ENCODE measurements around the gene LARP4B. TPM values are rescaled to one million over a fixed set of nuclear protein-coding genes. Genes with fewer than 3 reads are reported as not detected.

Gene LARP4B
- total RNA-seq, 4 donors from 2014 or later, result 68.6 to 113 (median 87.4) TPM

DNA sequence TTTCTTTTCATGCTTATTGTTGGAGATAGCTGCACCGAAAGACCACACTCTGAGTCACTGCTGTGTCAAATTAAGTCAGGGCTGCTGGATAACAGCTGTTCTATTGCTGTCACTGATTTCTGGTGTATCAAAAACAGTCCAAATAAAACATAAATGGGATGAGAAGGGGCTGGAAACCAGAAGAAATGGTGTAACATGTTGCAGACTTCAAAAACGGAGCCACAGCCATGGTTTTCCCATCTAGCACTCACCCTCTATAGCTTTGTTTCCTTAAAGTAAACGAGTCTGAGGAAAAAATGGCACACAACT lies 138.8 kb downstream of the LARP4B start:
- 68 to 70% methylated on average over 3 of the region's 3 CpGs for WGBS, 2 donors
- no peak for DNase-seq
- no peaks in the 10 kb centered on the region for H3K36me3 ChIP-seq
- TF ChIP-seq, protein P1, sequence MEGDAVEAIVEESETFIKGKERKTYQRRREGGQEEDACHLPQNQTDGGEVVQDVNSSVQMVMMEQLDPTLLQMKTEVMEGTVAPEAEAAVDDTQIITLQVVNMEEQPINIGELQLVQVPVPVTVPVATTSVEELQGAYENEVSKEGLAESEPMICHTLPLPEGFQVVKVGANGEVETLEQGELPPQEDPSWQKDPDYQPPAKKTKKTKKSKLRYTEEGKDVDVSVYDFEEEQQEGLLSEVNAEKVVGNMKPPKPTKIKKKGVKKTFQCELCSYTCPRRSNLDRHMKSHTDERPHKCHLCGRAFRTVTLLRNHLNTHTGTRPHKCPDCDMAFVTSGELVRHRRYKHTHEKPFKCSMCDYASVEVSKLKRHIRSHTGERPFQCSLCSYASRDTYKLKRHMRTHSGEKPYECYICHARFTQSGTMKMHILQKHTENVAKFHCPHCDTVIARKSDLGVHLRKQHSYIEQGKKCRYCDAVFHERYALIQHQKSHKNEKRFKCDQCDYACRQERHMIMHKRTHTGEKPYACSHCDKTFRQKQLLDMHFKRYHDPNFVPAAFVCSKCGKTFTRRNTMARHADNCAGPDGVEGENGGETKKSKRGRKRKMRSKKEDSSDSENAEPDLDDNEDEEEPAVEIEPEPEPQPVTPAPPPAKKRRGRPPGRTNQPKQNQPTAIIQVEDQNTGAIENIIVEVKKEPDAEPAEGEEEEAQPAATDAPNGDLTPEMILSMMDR (IDR thresholded peaks at IDR 0.05), result no peak
- TF ChIP-seq POLR2A (IDR thresholded peaks at IDR 0.05), result no peak
- intact Hi-C loops (cut with DNase I), result no loop called here
- H3K4me1 ChIP-seq, result peaks cover 6 to 13% of the 10 kb centered on the region in 2 donors
- no peak overlapping the region for H3K4me3 ChIP-seq (replicated peaks in 1 of 3)
- H3K9me3 ChIP-seq, result no peaks in the 10 kb centered on the region
- no peaks in the 10 kb centered on the region for H3K27me3 ChIP-seq
- no peak overlapping the region for H3K27ac ChIP-seq

DNA sequence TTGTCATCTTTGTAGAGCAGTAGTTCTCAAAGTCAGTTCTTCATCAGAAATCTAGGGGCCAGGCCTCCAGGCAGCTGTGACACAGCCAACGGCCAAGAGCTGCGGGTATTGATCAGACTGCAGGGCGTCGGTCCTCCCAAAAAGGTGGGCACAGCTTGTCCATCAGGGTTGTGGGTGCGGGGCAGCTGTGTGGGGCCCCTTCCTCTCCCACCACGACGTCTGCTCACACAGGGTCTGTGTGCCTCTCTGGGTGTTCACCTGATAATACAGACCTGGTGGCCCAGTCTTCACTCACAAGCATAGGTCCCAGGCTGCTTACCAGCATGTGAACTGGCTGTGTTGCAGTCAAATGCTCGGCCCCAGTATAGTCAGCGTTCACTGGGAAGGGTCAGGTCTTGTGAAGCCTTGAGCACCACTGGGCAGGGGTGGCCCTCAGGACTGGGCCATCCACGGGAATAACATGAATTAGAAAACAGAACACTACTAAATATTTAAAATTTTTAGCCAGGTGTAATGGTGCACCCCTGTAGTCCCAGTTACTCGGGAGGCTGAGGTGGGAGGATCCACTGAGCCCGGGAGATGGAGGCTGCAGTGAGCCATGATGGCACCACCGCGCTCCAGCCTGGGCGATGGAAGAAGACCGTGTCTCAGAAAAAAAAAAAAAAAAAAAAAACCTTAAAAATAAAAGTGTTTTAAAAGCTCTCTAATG lies 139.3 kb downstream of the LARP4B start:
- Histone ChIP-seq H3K27me3 (no peaks in the 10 kb centered on the region), H3K36me3 (no peaks in the 10 kb centered on the region), H3K4me1 (peaks cover 6 to 13% of the 10 kb centered on the region in 2 donors), H3K4me3 (replicated peaks in 1 of 3) (no peak overlapping the region), H3K27ac (no peak overlapping the region), H3K9me3 (no peaks in the 10 kb centered on the region)
- TF ChIP-seq, protein P1 (IDR thresholded peaks at IDR 0.05), result no peak
- TF ChIP-seq POLR2A (IDR thresholded peaks at IDR 0.05), result no peak
- intact Hi-C loops (cut with DNase I), result no loop called here
- no peak for DNase-seq
- WGBS, 2 donors, result 89 to 90% methylated on average over 14 of the region's 16 CpGs

DNA sequence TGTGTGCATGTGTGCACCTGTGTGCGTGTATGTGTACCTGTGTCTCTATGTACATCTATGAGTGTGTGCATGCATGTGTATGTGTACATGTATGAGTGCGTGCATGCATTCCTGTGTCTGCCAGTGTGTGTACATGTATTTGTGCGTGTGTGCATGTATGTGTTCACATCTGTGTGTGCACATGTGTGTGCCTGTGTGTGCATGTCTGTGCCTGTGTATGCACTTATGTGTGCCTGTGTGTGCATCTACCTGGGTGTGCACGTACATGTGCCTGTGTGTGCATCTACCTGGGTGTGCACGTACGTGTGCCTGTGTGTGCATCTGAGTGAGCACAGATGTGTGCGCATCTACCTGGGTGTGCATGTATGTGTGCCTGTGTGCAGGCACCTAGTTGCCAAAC lies 139.9 kb downstream of the LARP4B start:
- no peak overlapping the region for H3K27ac ChIP-seq
- H3K4me3 ChIP-seq (replicated peaks in 1 of 3), result no peak overlapping the region
- no peaks in the 10 kb centered on the region for H3K9me3 ChIP-seq
- H3K27me3 ChIP-seq, result no peaks in the 10 kb centered on the region
- TF ChIP-seq, protein P1 (IDR thresholded peaks at IDR 0.05), result no peak
- TF ChIP-seq POLR2A (IDR thresholded peaks at IDR 0.05), result no peak
- WGBS, 2 donors, result 94 to 100% methylated on average over 2 to 7 of the region's 7 CpGs
- no peaks in the 10 kb centered on the region for H3K36me3 ChIP-seq
- DNase-seq, result no peak
- H3K4me1 ChIP-seq, result peaks cover 6 to 13% of the 10 kb centered on the region in 2 donors
- intact Hi-C loops (cut with DNase I), result no loop called here

DNA sequence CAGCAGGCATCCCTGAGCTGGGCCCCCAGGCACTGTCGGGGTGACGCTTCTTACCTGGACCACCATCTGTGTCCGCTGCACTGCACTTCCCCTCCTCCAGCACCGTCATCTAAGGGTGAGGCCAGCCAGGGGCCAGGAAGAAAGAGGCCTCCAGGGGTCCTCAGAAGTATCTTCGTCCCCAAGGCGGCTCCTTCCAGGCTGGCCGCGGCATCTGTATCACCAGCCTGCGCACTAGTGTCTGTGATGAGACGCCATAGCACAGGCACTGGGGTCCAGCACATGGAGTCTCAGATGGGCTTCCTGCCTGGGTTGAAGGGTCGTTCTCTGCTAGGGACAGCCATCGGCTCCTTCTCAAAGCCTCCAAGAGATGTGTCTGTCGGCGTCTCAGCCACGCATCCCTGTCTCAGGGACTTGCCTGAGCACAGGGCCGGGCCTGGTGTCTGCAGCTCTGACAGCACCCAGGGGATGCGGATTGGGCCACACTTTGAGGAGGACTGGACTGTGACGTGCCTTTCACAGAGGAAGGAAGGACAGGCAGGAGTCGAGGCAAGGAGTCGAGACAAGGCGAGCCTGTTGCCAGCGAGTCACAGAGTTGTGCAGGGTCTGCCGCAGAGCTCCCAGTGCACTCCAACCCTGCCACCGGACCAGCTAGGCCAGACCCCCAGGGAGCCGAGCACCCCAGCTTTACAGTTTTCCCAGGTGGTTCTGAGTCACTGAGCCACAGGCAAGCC lies 140.5 kb downstream of the LARP4B start:
- WGBS, 2 donors, result 78 to 90% methylated on average over 14 to 25 of the region's 25 CpGs
- Histone ChIP-seq H3K4me3 (replicated peaks in 1 of 3) (no peak overlapping the region), H3K27ac (no peak overlapping the region), H3K4me1 (peaks cover 6 to 13% of the 10 kb centered on the region in 2 donors), H3K27me3 (no peaks in the 10 kb centered on the region), H3K9me3 (no peaks in the 10 kb centered on the region), H3K36me3 (no peaks in the 10 kb centered on the region)
- intact Hi-C loops (cut with DNase I), result no loop called here
- no peak for DNase-seq
- TF ChIP-seq POLR2A (IDR thresholded peaks at IDR 0.05), result no peak

DNA sequence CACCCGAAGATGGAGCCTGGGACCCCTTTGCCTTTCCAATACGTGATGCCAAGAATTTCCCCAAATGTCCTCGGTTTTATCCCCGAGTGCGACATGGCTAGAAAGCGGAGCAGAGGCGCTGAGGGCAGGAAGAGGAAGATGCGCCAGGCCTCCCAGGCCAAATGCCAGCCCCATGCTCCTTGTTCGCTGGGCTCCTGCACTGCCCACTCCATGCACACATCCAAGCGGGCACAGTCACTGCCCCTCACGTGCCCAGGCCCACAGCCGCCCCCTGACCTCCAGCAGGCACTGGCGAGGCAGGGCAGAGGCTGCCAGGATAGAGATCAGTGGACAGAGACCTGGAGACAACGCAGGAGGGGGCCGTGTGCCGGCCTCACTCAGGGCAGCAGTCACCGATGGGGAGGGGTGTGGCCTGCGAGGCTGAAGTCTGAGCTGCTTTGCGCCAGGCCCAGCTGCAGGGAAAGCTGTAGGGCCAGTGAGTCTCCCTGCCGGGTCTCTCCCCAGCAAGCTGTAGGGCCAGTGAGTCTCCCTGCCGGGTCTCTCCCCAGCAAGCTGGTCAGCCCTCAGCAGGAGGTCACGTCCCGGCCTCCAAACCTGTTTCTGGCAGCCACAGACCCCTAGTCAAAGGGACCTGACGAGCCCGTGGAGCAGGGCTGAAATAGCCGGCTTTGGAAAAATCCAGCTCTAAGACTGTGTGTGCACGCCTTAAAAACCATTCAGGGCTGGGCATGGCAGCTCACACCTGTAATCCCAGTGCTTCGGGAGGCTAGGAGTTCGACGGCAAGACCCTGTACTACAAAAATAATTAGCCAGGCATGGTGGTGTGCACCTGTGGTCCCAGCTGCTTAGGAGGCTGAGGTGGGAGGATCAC lies 141.4 kb downstream of the LARP4B start:
- Histone ChIP-seq H3K4me3 (replicated peaks in 1 of 3) (no peak overlapping the region), H3K27me3 (no peaks in the 10 kb centered on the region), H3K36me3 (no peaks in the 10 kb centered on the region), H3K9me3 (no peaks in the 10 kb centered on the region), H3K27ac (no peak overlapping the region), H3K4me1 (peaks cover 6 to 15% of the 10 kb centered on the region in 2 donors)
- WGBS, 2 donors, result 69 to 82% methylated on average over 17 to 20 of the region's 30 CpGs
- TF ChIP-seq, protein P1 (IDR thresholded peaks at IDR 0.05), result no peak
- TF ChIP-seq POLR2A (IDR thresholded peaks at IDR 0.05), result no peak
- no peak for DNase-seq
- intact Hi-C loops (cut with DNase I), result loop anchor here (5.0 kb wide), 1 partner anchor 283 kb away; no protein-coding TSS in a partner anchor
